Measurements from ENCODE around the gene TRMO.

The TRMO gene

GRCh38 chr9:97889941-97890887 is 32.1 kb downstream of the TRMO start:
- Histone ChIP-seq H3K9me3 (ENCODE audit: control insufficient read depth, low read length) (no peaks in the 10 kb centered on the region), H3K4me3 (ENCODE audit: insufficient read depth, low read depth, low read length) (no peak overlapping the region), H3K36me3 (ENCODE audit: control insufficient read depth, insufficient read depth, low read length) (no peaks in the 10 kb centered on the region), H3K4me1 (ENCODE audit: control insufficient read depth, insufficient read depth, low read length) (no peaks in the 10 kb centered on the region), H3K27ac (ENCODE audit: insufficient read depth, low read depth, low read length, poor library complexity, severe bottlenecking) (no peak overlapping the region), H3K27me3 (ENCODE audit: control insufficient read depth, insufficient read depth, low read length, poor library complexity, severe bottlenecking) (no peaks in the 10 kb centered on the region)
- WGBS, 2 experiments, result 54% methylated on average over 9 of the region's 9 CpGs

- Histone ChIP-seq H3K9me3 (ENCODE audit: control insufficient read depth, low read length) (no peaks in the 10 kb centered on the region), H3K4me1 (ENCODE audit: control insufficient read depth, insufficient read depth, low read length) (no peaks in the 10 kb centered on the region), H3K4me3 (ENCODE audit: insufficient read depth, low read depth, low read length) (no peak overlapping the region), H3K27ac (ENCODE audit: insufficient read depth, low read depth, low read length, poor library complexity, severe bottlenecking) (no peak overlapping the region), H3K36me3 (ENCODE audit: control insufficient read depth, insufficient read depth, low read length) (no peaks in the 10 kb centered on the region), H3K27me3 (ENCODE audit: control insufficient read depth, insufficient read depth, low read length, poor library complexity, severe bottlenecking) (no peaks in the 10 kb centered on the region)
- WGBS, 2 experiments, result 85 to 90% methylated on average over 4 of the region's 4 CpGs
Measured at GRCh38 chr9:97880336-97880735, 42.0 kb downstream of the TRMO start.

- no peaks in the 10 kb centered on the region for H3K27me3 ChIP-seq (ENCODE audit: control insufficient read depth, insufficient read depth, low read length, poor library complexity, severe bottlenecking)
- no peak overlapping the region for H3K27ac ChIP-seq (ENCODE audit: insufficient read depth, low read depth, low read length, poor library complexity, severe bottlenecking)
- no peaks in the 10 kb centered on the region for H3K4me1 ChIP-seq (ENCODE audit: control insufficient read depth, insufficient read depth, low read length)
- H3K36me3 ChIP-seq (ENCODE audit: control insufficient read depth, insufficient read depth, low read length), result no peaks in the 10 kb centered on the region
- no peaks in the 10 kb centered on the region for H3K9me3 ChIP-seq (ENCODE audit: control insufficient read depth, low read length)
- 92 to 94% methylated on average over 3 of the region's 3 CpGs for WGBS, 2 experiments
- no peak overlapping the region for H3K4me3 ChIP-seq (ENCODE audit: insufficient read depth, low read depth, low read length)
Measured at GRCh38 chr9:97876061-97876460, 46.2 kb downstream of the TRMO start.

- H3K36me3 ChIP-seq (ENCODE audit: control insufficient read depth, insufficient read depth, low read length), result no peaks in the 10 kb centered on the region
- H3K9me3 ChIP-seq (ENCODE audit: control insufficient read depth, low read length), result no peaks in the 10 kb centered on the region
- 88% methylated on average over 5 of the region's 5 CpGs for WGBS, 2 experiments
- no peak overlapping the region for H3K4me3 ChIP-seq (ENCODE audit: insufficient read depth, low read depth, low read length)
- no peak overlapping the region for H3K27ac ChIP-seq (ENCODE audit: insufficient read depth, low read depth, low read length, poor library complexity, severe bottlenecking)
- H3K4me1 ChIP-seq (ENCODE audit: control insufficient read depth, insufficient read depth, low read length), result no peaks in the 10 kb centered on the region
- no peaks in the 10 kb centered on the region for H3K27me3 ChIP-seq (ENCODE audit: control insufficient read depth, insufficient read depth, low read length, poor library complexity, severe bottlenecking)
Measured at GRCh38 chr9:97875111-97875510, 47.2 kb downstream of the TRMO start.

GRCh38 chr9:97874624-97875023 is 47.7 kb downstream of the TRMO start:
- H3K27ac ChIP-seq (ENCODE audit: insufficient read depth, low read depth, low read length, poor library complexity, severe bottlenecking), result no peak overlapping the region
- no peaks in the 10 kb centered on the region for H3K36me3 ChIP-seq (ENCODE audit: control insufficient read depth, insufficient read depth, low read length)
- H3K27me3 ChIP-seq (ENCODE audit: control insufficient read depth, insufficient read depth, low read length, poor library complexity, severe bottlenecking), result no peaks in the 10 kb centered on the region
- 91 to 92% methylated on average over 6 of the region's 6 CpGs for WGBS, 2 experiments
- no peak overlapping the region for H3K4me3 ChIP-seq (ENCODE audit: insufficient read depth, low read depth, low read length)
- no peaks in the 10 kb centered on the region for H3K9me3 ChIP-seq (ENCODE audit: control insufficient read depth, low read length)
- H3K4me1 ChIP-seq (ENCODE audit: control insufficient read depth, insufficient read depth, low read length), result no peaks in the 10 kb centered on the region

- Histone ChIP-seq H3K36me3 (ENCODE audit: control insufficient read depth, insufficient read depth, low read length) (no peaks in the 10 kb centered on the region), H3K27ac (ENCODE audit: insufficient read depth, low read depth, low read length, poor library complexity, severe bottlenecking) (no peak overlapping the region), H3K4me1 (ENCODE audit: control insufficient read depth, insufficient read depth, low read length) (peaks cover 5% of the 10 kb centered on the region), H3K27me3 (ENCODE audit: control insufficient read depth, insufficient read depth, low read length, poor library complexity, severe bottlenecking) (no peaks in the 10 kb centered on the region), H3K9me3 (ENCODE audit: control insufficient read depth, low read length) (no peaks in the 10 kb centered on the region), H3K4me3 (ENCODE audit: insufficient read depth, low read depth, low read length) (no peak overlapping the region)
- 88 to 89% methylated on average over 6 of the region's 6 CpGs for WGBS, 2 experiments
Measured at GRCh38 chr9:97873882-97874281, 48.4 kb downstream of the TRMO start.

- WGBS, 2 experiments, result 66 to 74% methylated on average over 3 of the region's 3 CpGs
- peaks cover 5% of the 10 kb centered on the region for H3K4me1 ChIP-seq (ENCODE audit: control insufficient read depth, insufficient read depth, low read length)
Measured at GRCh38 chr9:97873425-97873824, 48.9 kb downstream of the TRMO start.

GRCh38 chr9:97868859-97869258 is 53.4 kb downstream of the TRMO start:
- no peak overlapping the region for H3K4me3 ChIP-seq (ENCODE audit: insufficient read depth, low read depth, low read length)
- no peak overlapping the region for H3K27ac ChIP-seq (ENCODE audit: insufficient read depth, low read depth, low read length, poor library complexity, severe bottlenecking)
- WGBS, 2 experiments, result 68 to 76% methylated on average over 3 of the region's 3 CpGs
- H3K9me3 ChIP-seq (ENCODE audit: control insufficient read depth, low read length), result no peaks in the 10 kb centered on the region
- H3K4me1 ChIP-seq (ENCODE audit: control insufficient read depth, insufficient read depth, low read length), result peaks cover 5% of the 10 kb centered on the region
- no peaks in the 10 kb centered on the region for H3K27me3 ChIP-seq (ENCODE audit: control insufficient read depth, insufficient read depth, low read length, poor library complexity, severe bottlenecking)
- no peaks in the 10 kb centered on the region for H3K36me3 ChIP-seq (ENCODE audit: control insufficient read depth, insufficient read depth, low read length)

More at GRCh38 chr9:97873425-97873824, 48.9 kb downstream of the TRMO start:
- no peaks in the 10 kb centered on the region for H3K36me3 ChIP-seq (ENCODE audit: control insufficient read depth, insufficient read depth, low read length)
- no peak overlapping the region for H3K4me3 ChIP-seq (ENCODE audit: insufficient read depth, low read depth, low read length)
- H3K27ac ChIP-seq (ENCODE audit: insufficient read depth, low read depth, low read length, poor library complexity, severe bottlenecking), result no peak overlapping the region
- H3K27me3 ChIP-seq (ENCODE audit: control insufficient read depth, insufficient read depth, low read length, poor library complexity, severe bottlenecking), result no peaks in the 10 kb centered on the region
- no peaks in the 10 kb centered on the region for H3K9me3 ChIP-seq (ENCODE audit: control insufficient read depth, low read length)

GRCh38 chr9:97866848-97867247 is 55.5 kb downstream of the TRMO start:
- Histone ChIP-seq H3K27me3 (ENCODE audit: control insufficient read depth, insufficient read depth, low read length, poor library complexity, severe bottlenecking) (peaks cover 18% of the 10 kb centered on the region), H3K27ac (ENCODE audit: insufficient read depth, low read depth, low read length, poor library complexity, severe bottlenecking) (no peak overlapping the region), H3K36me3 (ENCODE audit: control insufficient read depth, insufficient read depth, low read length) (no peaks in the 10 kb centered on the region), H3K4me1 (ENCODE audit: control insufficient read depth, insufficient read depth, low read length) (peaks cover 5% of the 10 kb centered on the region), H3K4me3 (ENCODE audit: insufficient read depth, low read depth, low read length) (no peak overlapping the region), H3K9me3 (ENCODE audit: control insufficient read depth, low read length) (no peaks in the 10 kb centered on the region)

- Histone ChIP-seq H3K27ac (ENCODE audit: insufficient read depth, low read depth, low read length, poor library complexity, severe bottlenecking) (no peak overlapping the region), H3K4me3 (ENCODE audit: insufficient read depth, low read depth, low read length) (no peak overlapping the region), H3K4me1 (ENCODE audit: control insufficient read depth, insufficient read depth, low read length) (peaks cover 5% of the 10 kb centered on the region), H3K27me3 (ENCODE audit: control insufficient read depth, insufficient read depth, low read length, poor library complexity, severe bottlenecking) (peaks cover 23% of the 10 kb centered on the region), H3K36me3 (ENCODE audit: control insufficient read depth, insufficient read depth, low read length) (no peaks in the 10 kb centered on the region), H3K9me3 (ENCODE audit: control insufficient read depth, low read length) (no peaks in the 10 kb centered on the region)
- 100% methylated on average over 1 of the region's 1 CpG; no CpG with 5 or more reads in 1 of the 2 experiments for WGBS, 2 experiments
Measured at GRCh38 chr9:97866300-97866699, 56.0 kb downstream of the TRMO start.
